Measurements from ENCODE around the gene GFOD1. TPM values are rescaled to one million over a fixed set of nuclear protein-coding genes. Genes with fewer than 3 reads are reported as not detected.

GFOD1 gene
- total RNA-seq, 4 donors from 2014 or later, result 16.1 to 30.7 (median 22.9) TPM

- intact Hi-C loops (cut with DNase I), result no loop called here
- H3K27ac ChIP-seq, result peak overlapping the region; percentile 36 to 89 (median 74)
- DNase-seq, result no peak
- WGBS, 2 donors, result 49 to 94% methylated on average over 3 of the region's 3 CpGs
- no peaks in the 10 kb centered on the region for H3K36me3 ChIP-seq
- H3K27me3 ChIP-seq, result no peaks in the 10 kb centered on the region
- H3K4me1 ChIP-seq, result peaks cover 4 to 54% (median 13%) of the 10 kb centered on the region in 3 donors
- TF ChIP-seq, protein P1, sequence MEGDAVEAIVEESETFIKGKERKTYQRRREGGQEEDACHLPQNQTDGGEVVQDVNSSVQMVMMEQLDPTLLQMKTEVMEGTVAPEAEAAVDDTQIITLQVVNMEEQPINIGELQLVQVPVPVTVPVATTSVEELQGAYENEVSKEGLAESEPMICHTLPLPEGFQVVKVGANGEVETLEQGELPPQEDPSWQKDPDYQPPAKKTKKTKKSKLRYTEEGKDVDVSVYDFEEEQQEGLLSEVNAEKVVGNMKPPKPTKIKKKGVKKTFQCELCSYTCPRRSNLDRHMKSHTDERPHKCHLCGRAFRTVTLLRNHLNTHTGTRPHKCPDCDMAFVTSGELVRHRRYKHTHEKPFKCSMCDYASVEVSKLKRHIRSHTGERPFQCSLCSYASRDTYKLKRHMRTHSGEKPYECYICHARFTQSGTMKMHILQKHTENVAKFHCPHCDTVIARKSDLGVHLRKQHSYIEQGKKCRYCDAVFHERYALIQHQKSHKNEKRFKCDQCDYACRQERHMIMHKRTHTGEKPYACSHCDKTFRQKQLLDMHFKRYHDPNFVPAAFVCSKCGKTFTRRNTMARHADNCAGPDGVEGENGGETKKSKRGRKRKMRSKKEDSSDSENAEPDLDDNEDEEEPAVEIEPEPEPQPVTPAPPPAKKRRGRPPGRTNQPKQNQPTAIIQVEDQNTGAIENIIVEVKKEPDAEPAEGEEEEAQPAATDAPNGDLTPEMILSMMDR (IDR thresholded peaks at IDR 0.05), result no peak
- TF ChIP-seq POLR2A (IDR thresholded peaks at IDR 0.05), result no peak
- no peak overlapping the region for H3K4me3 ChIP-seq
- H3K9me3 ChIP-seq, result no peaks in the 10 kb centered on the region
Observed at GRCh38 chr6:13413466-13413862, 73.9 kb downstream of the GFOD1 start.

GRCh38 chr6:13412639-13413465 is 74.5 kb downstream of the GFOD1 start:
- TF ChIP-seq, protein P1 (IDR thresholded peaks at IDR 0.05), result no peak
- TF ChIP-seq POLR2A (IDR thresholded peaks at IDR 0.05), result no peak
- no peak for DNase-seq
- Histone ChIP-seq H3K27ac (peak overlapping the region; percentile 12 to 89 (median 74)), H3K4me3 (no peak overlapping the region), H3K4me1 (peaks cover 10 to 54% (median 19%) of the 10 kb centered on the region in 3 donors), H3K27me3 (no peaks in the 10 kb centered on the region), H3K9me3 (no peaks in the 10 kb centered on the region), H3K36me3 (no peaks in the 10 kb centered on the region)
- intact Hi-C loops (cut with DNase I), result no loop called here
- WGBS, 2 donors, result 79 to 93% methylated on average over 7 to 8 of the region's 9 CpGs

DNA sequence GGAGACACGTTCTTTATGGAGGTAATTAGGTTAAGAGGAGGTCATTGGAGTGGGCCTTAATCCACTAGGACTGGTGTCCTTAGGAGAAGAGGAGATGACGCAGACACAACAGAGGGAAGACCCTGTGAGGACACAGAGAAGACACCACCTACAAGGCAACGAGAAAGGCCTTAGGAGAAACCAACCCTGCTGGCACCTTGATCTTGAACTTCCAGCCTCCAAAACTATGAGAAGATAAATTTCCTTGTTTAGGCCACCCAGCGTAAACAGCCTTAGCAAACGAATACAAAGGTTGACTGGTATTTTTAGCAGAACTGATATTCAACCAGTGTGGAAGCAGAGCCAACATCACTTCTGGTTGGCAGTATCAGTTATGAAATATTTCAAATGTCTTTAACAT is 75.2 kb downstream of the GFOD1 start:
- H3K4me3 ChIP-seq, result no peak overlapping the region
- peaks cover 15 to 56% (median 24%) of the 10 kb centered on the region in 3 donors for H3K4me1 ChIP-seq
- DNase-seq, result no peak
- H3K9me3 ChIP-seq, result no peaks in the 10 kb centered on the region
- no peaks in the 10 kb centered on the region for H3K36me3 ChIP-seq
- H3K27ac ChIP-seq, result peak overlapping the region in 3 of 4 donors; percentile 70 to 89 (median 78)
- TF ChIP-seq, protein P1 (IDR thresholded peaks at IDR 0.05), result no peak
- TF ChIP-seq POLR2A (IDR thresholded peaks at IDR 0.05), result no peak
- H3K27me3 ChIP-seq, result no peaks in the 10 kb centered on the region
- intact Hi-C loops (cut with DNase I), result no loop called here
- 88 to 92% methylated on average over 5 of the region's 5 CpGs for WGBS, 2 donors

DNA sequence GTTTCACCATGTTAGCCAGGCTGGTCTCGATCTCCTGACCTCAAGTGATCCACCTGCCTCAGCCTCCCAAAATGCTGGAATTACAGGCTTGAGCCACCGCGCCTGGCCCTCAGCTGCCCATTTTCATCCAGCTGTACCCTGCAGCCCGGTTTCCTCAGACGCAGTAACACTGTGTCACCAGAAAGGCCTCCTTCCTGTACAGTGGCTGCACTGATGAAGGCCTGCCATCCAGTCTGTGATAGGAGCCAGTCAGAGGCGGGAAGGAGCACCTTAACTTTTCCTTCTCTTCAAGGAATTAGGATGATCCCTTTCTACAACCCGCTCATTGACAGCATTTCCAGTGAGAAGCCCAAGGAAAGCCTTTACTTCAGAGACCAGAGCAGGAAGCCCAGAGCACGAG is 75.9 kb downstream of the GFOD1 start:
- Histone ChIP-seq H3K9me3 (no peaks in the 10 kb centered on the region), H3K27ac (peak overlapping the region in 3 of 4 donors; percentile 70 to 89 (median 78)), H3K4me1 (peaks cover 16 to 63% (median 31%) of the 10 kb centered on the region in 3 donors), H3K4me3 (no peak overlapping the region), H3K27me3 (no peaks in the 10 kb centered on the region), H3K36me3 (no peaks in the 10 kb centered on the region)
- intact Hi-C loops (cut with DNase I), result no loop called here
- TF ChIP-seq, protein P1 (IDR thresholded peaks at IDR 0.05), result no peak
- no peak for TF ChIP-seq POLR2A (IDR thresholded peaks at IDR 0.05)
- no peak for DNase-seq
- WGBS, 2 donors, result 88 to 96% methylated on average over 5 of the region's 8 CpGs

GRCh38 chr6:13409991-13410390 is 77.4 kb downstream of the GFOD1 start:
- no peak overlapping the region for H3K4me3 ChIP-seq
- H3K36me3 ChIP-seq, result no peaks in the 10 kb centered on the region
- no peaks in the 10 kb centered on the region for H3K9me3 ChIP-seq
- intact Hi-C loops (cut with DNase I), result no loop called here
- 67 to 84% methylated on average over 2 of the region's 2 CpGs for WGBS, 2 donors
- DNase-seq, result no peak
- TF ChIP-seq, protein P1 (IDR thresholded peaks at IDR 0.05), result no peak
- H3K27ac ChIP-seq, result peak overlapping the region in 3 of 4 donors; percentile 70 to 89 (median 78)
- no peaks in the 10 kb centered on the region for H3K27me3 ChIP-seq
- peaks cover 16 to 71% (median 40%) of the 10 kb centered on the region in 3 donors for H3K4me1 ChIP-seq

All from esophagus squamous epithelium (tissue), 5 donors.